ENCODE measurements around the gene BDKRB1.

BDKRB1 gene

GRCh38 chr14:96255501-96256366, at the start of gene BDKRB1:
Gene BDKRB1, plus strand, starts transcription at chr14:96256210. Its CDS starts 7,473 bp downstream, at chr14:96263683.
- no peak for DNase-seq

DNA sequence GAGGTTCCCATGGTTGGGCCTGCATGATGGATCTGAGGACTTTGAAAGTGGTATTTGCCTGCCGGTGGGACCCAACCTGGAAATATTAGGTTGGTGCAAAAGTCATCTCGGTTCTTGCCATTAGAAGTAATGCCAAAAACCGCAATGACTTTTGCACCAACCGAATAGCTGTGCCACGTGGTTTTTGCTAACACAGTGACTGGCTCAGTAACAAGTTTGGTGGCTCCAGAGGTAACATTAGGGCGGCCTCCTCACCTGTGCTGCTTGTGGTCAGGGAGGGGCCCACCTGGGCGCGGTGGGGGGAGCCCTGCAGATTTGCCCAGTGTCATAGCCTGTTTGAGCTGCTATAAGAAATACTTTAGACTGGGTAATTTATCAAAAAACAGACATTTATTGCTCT, 49.5 kb upstream of the BDKRB1 start:
- no peak for DNase-seq

DNA sequence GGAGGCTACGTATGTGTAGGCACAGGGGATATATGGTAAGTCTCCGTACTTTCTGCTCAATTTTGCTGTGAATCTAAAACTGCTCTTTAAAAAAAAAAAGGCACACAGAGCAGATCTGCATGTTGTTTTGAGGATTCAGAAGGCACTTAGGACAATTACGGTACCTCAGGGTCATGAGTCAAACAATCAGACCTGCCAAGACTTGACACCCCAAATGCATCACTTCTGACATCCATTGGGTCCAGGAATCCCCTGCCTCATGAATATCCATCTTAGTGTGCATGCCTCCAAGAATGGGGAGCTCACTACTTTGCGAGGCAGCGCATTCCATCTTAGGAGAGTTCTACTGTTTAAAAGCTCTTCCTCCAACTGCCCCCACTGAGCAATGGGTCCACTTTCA, 48.3 kb upstream of the BDKRB1 start:
- no peak for DNase-seq

DNA sequence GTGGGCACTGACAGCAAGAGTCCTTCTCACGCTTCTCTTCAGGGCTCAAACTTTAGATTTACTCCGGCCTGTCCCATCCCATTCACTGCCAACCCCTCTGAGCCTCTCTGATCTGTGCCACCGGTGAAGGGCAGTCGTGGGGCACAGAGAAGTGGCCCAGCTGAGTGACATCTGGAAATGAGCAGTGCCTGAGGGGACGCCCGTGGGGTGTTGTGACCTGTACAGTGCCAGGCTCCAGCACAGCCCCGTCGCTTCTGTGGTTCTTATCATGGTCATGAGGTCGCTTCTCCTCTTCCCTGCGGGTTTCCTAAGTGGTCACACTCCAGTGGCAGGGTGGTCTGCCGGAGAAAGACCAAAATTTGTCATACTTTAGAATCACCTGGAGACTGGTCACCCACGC, 47.3 kb upstream of the BDKRB1 start:
- DNase-seq: no peak

DNA sequence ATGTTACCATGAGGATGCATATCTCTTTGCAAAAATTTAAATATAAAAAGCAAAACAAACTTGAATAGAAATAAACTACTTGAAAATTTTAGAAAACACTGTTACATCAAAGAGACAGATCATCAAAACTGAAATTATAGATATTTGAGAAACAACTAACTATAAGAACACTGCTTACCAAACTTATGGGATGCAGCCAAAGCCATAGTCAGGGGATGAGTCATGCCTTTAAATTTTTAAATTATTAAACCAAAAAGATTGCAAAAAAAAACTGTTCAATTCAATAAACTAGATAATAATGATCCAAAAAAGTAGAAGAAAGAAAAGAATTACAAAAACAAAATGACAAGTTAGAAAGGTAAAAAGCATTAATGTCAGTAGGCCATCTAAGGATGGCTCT, 43.9 kb upstream of the BDKRB1 start:
- no peak for DNase-seq

- no peak for DNase-seq
Observed at GRCh38 chr14:96212896-96213295, 43.1 kb upstream of the BDKRB1 start.

GRCh38 chr14:96213871-96214465, 42.0 kb upstream of the BDKRB1 start:
- DNase-seq: no peak

- DNase-seq: no peak
Observed at GRCh38 chr14:96214793-96215192, 41.2 kb upstream of the BDKRB1 start.

- DNase-seq: no peak
Observed at GRCh38 chr14:96215452-96216244, 40.4 kb upstream of the BDKRB1 start.

DNA sequence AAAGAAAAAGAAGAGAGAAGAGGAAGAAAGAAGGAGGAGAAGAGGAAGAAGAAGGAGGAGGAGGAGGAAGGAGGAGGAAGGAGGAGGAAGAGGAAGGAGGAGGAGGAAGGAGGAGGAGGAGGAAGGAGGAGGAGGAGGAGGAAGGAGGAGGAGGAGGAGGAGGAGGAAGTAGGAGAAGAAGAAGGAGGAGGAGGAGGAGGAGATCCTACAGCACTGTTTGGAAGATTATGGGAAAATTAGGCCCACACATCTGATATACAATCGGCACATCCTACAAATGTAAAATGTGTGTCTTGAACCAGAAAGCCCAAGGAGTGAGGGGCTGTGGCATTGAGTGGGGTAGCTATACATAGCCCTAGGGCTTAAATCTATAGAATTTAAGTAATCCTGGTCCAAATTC, 39.4 kb upstream of the BDKRB1 start:
- DNase-seq: no peak

DNA sequence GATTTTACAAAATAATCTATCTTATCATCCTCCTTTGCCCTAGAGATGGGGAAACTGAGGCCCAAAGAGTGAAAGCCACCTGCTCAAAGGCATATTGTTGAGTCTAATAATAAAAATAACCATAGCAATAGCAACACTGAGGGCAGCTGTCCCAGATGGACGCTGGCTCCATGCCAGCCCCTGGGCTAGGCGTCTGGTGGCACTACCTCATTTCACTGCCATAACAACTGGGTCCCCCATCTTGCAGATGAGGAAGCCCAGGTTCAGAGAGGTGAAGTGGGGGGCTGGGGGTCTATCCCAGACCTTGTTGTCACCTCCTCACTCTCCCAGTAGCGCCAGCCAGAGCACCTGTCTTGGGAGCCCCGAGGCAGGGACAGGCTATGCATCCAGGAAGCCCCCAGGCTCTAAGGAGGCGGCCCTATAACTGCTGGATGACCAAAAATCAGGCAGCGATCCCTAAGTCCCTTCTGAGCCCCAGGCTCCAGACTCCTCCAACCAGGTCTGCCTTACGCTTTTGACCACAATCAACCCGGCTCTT, 38.6 kb upstream of the BDKRB1 start:
- no peak for DNase-seq

- DNase-seq: no peak
Observed at GRCh38 chr14:96221109-96221650, 34.8 kb upstream of the BDKRB1 start.

DNA sequence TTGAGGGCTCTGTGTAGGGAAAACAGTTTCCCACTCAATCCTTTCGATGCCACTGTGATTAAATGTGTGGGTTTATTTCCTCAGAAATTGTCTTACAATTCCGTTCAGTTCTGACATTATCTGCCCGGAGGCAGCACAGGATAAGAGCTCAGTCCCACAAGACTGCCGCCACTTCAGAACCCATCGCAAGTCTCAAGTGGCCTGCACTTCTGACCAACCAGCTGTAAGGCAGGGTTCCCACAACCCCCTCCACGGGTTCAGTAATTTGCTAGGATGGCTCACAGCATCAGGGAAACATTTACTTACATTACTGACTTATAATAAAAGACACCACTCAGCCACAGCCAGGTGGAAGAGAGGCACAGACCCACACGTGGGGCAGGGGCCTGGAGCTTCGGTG, 34.2 kb upstream of the BDKRB1 start:
- no peak for DNase-seq

GRCh38 chr14:96224480-96225096, 31.4 kb upstream of the BDKRB1 start:
- DNase-seq: no peak

DNA sequence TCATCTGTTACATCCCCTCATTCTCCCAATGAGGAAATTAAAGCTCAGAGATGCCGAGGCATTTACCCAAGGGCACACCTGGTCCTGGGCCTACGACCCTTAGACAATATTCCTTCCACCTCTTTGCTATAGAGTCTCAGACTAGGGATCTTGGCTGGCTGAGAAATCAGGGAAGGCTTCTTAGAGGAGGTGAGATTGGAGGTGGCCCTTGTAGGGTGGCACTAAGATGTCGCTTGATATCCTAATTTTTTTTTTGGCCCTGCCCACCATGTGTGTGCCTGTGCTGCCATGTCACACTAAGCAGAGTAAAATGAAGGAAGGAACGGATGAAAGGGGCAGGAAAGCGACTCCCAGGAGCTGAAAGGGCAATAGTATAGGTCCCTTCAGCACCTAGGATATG, 30.8 kb upstream of the BDKRB1 start:
- DNase-seq: no peak

- DNase-seq: no peak
Observed at GRCh38 chr14:96225745-96226151, 30.3 kb upstream of the BDKRB1 start.

DNA sequence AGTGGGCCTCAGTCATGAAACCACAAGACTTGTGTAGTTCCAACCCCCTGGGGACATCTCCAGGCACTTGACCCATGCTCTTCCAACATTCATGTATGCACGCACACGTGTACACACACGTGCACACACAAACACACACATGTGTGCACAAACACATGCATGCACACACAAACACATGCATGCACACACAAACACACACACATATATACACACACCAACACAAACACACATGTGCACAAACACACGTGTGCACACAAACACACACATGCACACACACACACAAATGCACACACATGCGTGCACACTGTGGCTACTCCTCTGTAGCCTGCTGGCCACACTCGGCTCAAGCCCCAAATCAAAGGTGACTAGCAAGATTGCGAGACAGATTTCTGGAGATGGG, 28.6 kb upstream of the BDKRB1 start:
- DNase-seq: no peak

DNA sequence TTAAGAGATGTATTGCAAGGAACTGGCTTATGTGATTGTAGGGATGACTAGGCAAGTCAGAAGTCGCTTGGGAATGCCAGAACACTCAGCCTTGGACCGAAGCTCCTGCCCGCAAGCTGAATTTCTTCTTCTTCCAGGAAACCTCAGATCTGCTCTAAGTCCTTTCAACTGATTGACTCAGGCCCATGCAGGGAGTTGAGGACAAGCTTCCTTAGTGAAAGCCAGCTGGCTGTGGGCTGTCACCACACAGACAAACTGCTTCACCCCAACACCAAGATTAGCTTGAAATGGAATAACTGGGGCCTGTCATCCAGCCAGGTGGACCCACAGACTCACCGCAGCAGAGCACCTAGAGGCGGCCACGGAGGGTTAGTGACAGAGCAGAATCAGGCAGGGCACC, 26.7 kb upstream of the BDKRB1 start:
- no peak for DNase-seq

DNA sequence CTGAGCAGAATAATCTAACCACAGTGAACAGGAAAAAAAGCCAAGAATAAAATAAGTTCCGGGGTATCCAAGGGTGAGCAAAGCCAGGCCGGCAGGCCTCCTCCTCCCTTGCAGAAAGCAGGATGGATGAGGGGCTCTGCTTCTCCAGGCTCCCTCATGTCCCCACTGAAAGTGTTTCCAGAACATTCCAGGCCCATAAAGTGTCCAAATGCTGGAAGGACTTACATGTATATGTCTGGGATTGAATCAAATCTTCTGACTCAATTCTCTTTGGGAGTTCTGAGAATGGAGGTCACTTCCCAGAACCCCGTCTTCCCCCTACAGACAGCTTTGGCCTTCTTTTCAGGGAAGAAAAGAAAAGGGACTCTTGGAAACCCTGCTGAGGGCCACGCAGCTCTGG, 25.0 kb upstream of the BDKRB1 start:
- DNase-seq: no peak

- no peak for DNase-seq
Observed at GRCh38 chr14:96231526-96232130, 24.4 kb upstream of the BDKRB1 start.

GRCh38 chr14:96232506-96232905, 23.5 kb upstream of the BDKRB1 start:
- DNase-seq: no peak

- no peak for DNase-seq
Observed at GRCh38 chr14:96233661-96234060, 22.3 kb upstream of the BDKRB1 start.

Data from GF-D8 (cell line).